ENCODE measurements around the gene AKAP5.

DNA sequence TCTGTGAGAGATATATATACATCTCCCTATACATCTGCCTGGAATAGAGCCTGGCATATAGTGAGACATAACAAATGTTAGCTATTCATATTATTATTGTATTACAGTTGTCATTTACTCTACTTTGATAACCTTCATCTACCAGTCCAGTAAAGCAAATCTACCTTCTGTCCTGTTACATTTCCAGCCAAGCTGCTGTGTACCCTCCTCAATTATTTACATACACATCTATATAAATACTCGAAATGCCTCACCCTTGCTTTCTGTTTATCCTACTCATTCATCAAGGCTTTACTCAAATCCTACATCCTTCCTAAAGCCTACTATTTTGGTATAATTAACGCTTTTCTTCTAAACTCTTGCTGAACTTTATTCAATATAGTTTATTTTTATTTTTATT lies 48.0 kb downstream of the AKAP5 start:
- TF ChIP-seq, protein P1, sequence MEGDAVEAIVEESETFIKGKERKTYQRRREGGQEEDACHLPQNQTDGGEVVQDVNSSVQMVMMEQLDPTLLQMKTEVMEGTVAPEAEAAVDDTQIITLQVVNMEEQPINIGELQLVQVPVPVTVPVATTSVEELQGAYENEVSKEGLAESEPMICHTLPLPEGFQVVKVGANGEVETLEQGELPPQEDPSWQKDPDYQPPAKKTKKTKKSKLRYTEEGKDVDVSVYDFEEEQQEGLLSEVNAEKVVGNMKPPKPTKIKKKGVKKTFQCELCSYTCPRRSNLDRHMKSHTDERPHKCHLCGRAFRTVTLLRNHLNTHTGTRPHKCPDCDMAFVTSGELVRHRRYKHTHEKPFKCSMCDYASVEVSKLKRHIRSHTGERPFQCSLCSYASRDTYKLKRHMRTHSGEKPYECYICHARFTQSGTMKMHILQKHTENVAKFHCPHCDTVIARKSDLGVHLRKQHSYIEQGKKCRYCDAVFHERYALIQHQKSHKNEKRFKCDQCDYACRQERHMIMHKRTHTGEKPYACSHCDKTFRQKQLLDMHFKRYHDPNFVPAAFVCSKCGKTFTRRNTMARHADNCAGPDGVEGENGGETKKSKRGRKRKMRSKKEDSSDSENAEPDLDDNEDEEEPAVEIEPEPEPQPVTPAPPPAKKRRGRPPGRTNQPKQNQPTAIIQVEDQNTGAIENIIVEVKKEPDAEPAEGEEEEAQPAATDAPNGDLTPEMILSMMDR (IDR thresholded peaks at IDR 0.05; ENCODE audit: low read length): no peak
- no peak for TF ChIP-seq EZH2 (IDR thresholded peaks at IDR 0.05; ENCODE audit: borderline replicate concordance, low read length)

Data from OCI-LY1 (cell line).